NOMO-1 treated with DMSO at 0.1 percent for 48 hours (cell line): Measurements from ENCODE around the gene OR2T2.
"Not testable (repeated sequence)": the region's sequence is repeated elsewhere in the genome, so short reads cannot be mapped to it uniquely, and the experiment has no call there.

Source experiments
- DNase-seq: peaks from one replicate; lab custom pipeline; 2025; ENCODE audit not compliant: unreplicated experiment; lab: John Stamatoyannopoulos, UW

Gene OR2T2

GRCh38 chr1:248449821-248450465 lies 4.5 kb downstream of the OR2T2 start:
- not testable (repeated sequence) for DNase-seq

DNA sequence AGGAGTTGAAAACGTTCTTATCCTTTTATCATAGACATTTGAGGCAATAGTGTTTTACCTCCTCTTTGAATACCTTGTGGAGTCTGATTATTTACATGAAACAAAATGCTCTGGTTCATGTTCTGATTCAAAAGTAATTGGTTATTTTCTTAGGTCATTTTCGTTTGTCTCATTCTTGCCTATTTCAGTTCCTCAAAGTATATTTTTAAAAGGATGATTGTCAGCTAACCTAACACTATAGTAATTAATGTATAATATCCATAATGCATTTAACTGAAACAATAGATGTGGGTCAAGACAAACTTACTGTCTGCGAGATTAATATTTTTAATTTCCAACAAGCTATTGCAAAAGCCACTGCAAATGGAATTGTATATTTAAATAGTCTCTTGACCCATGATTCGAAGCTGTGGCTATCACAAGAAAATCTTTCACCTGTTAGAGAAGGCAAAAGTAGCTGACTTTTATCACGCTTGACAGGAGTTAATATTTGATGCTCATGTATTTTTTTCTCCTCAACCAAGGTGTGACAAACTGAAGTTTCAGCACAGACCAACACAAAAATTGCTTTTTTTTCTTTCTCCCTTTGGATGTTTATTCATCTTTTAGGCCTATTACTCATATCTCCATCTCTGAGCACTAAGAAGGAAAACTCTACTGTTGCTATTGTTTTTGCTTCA lies 5.2 kb downstream of the OR2T2 start:
- not testable (repeated sequence) for DNase-seq

DNA sequence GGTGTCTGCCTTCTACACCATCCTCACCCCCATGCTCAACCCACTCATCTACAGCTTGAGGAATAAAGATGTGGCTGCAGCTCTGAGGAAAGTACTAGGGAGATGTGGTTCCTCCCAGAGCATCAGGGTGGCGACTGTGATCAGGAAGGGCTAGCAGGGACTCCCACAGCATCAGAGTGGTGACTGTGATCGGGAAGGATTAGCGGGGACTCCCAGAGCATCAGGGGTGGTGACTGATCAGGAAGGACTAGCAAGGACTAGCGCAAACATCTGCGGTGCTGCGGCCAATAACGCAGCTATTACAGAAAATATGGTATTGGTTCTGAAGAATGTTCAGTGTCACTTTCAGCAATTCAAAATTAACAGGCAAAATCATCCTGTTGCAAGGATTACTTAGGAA lies 8.2 kb downstream of the OR2T2 start:
- DNase-seq, result not testable (repeated sequence)

- DNase-seq, result not testable (repeated sequence)
Measured at GRCh38 chr1:248455045-248455444, 9.6 kb downstream of the OR2T2 start.

GRCh38 chr1:248456635-248457034 lies 11.2 kb downstream of the OR2T2 start:
- not testable (repeated sequence) for DNase-seq

DNA sequence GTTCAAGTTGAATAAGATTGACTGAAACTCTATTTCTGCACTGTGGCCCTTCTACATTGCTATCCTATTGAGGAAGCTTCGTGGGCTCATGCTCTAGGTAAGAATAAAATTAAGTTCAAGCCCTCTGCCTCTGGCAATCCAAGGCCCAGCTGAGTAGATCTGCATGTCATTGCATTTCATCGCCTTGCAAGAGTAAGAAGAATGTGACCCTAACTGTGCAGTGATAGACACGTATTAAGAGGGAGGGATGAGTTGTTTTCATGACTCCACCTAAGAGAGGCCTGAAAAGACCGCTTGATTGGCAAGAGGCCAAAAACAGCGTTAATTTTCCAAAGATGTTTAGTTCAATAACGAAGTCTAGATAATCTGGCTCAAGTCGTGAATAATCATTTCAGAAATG lies 13.7 kb downstream of the OR2T2 start:
- DNase-seq, result not testable (repeated sequence)

DNA sequence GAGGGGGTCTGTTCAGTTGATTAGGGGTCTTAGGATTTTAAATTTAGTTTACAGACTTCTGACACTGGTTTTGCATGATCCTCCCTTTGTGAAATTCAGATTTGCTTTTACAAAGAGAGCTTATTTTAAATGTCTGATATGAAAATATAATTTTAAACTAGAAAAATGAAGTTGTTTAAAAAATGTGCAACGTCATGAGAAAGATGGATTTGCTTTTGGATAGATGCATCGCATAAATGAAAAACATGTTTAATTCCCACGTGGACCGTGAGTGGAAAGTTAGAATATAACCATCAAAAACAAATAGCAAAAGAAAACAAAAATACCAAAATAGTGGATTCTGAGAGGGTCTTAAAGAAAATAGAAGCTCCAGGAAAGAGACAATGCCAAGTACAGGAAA lies 25.7 kb downstream of the OR2T2 start:
- DNase-seq, result no peak

- DNase-seq, result not testable (repeated sequence)
Measured at GRCh38 chr1:248472111-248472510, 26.7 kb downstream of the OR2T2 start.

DNA sequence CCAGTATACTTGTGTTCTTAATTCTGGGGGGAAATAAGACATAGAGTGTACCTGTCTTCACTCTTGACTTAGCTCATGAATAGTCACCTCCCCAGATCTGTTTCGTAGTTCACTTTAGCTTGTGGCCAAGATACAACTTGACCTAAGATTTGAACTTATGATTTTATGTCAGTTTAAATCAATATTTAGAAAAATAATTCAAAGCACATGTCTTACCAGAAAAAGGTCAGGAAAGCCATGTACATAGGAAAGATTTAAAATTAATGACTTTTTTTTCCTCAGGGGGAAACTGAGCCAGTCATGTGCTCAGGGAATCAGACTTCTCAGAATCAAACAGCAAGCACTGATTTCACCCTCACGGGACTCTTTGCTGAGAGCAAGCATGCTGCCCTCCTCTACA lies 27.6 kb downstream of the OR2T2 start, which contains the start of gene OR2T3:
Gene OR2T3 (plus strand): TSS at position 301 of the 400 bp plus-strand sequence. CDS start 0 bp downstream, at position 301.
- DNase-seq, result not testable (repeated sequence)

GRCh38 chr1:248475660-248476059 lies 30.2 kb downstream of the OR2T2 start:
- not testable (repeated sequence) for DNase-seq

GRCh38 chr1:248481686-248482579 lies 36.5 kb downstream of the OR2T2 start:
- DNase-seq, result not testable (repeated sequence)

- DNase-seq, result not testable (repeated sequence)
Measured at GRCh38 chr1:248488289-248488688, 42.9 kb downstream of the OR2T2 start, which contains the start of gene OR2T5. Gene OR2T5, plus strand, starts transcription at chr1:248488589. Its CDS starts 0 bp downstream, at chr1:248488589.

- not testable (repeated sequence) for DNase-seq
Measured at GRCh38 chr1:248496661-248497060, 51.2 kb downstream of the OR2T2 start.

DNA sequence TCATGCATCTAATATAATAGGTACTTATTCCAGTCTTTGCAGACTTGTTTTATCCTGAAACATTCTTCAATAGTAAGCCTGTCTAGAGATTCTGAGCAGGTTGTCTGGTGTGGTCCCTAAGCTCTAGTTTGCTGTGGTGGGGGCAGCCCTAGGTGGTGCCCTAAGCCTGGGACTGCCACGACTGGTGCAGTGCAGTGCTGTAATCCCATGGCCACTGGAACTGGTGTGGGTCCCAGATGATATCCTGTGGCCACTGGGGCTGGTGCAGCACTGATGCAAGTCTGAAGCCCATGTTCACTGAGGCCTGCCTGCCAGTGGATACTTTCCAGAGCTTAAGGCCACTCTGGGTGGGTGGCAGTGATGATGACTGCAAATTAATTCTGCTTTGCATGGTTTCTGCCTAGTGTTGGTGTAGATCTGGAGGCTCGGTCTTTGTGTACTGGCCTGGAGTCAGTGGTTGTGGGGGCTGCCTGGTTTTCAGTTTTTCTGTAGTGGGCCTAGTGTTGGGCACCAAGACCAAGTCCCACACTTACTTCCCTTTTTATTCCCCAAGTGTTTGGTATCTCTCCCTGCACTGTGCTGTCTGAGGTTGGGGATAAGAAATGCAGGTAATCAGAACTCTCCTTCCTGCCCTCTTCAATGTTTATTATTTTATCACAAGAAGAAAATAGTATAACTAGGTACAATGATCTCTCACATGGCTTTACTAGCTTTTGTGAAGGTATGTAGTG lies 55.0 kb downstream of the OR2T2 start:
- not testable (repeated sequence) for DNase-seq
